HepG2 (cell line): Measurements from ENCODE around the gene CBY1. TPM values are rescaled to one million over a fixed set of nuclear protein-coding genes. Genes with fewer than 3 reads are reported as not detected.

ENCODE experiments used
- AFF4 ChIP-seq: sonication (generic); formaldehyde crosslinking; IDR thresholded peaks from 2 replicates; pipeline ENCODE4 v1.4.0; 2020; ENCODE audit warnings: missing genetic modification reagents
- ATF6 ChIP-seq: sonication (generic); formaldehyde crosslinking; conservative IDR thresholded peaks from 2 replicates; pipeline ENCODE4 v1.4.0; 2020; ENCODE audit warnings: missing genetic modification reagents
- CSRNP2 ChIP-seq: sonication (generic); formaldehyde crosslinking; conservative IDR thresholded peaks from 2 replicates; pipeline ENCODE4 v1.8.0; 2022; ENCODE audit warnings: low read depth, missing genetic modification reagents
- HDAC2 ChIP-seq: sonication (generic); formaldehyde crosslinking; IDR thresholded peaks from 2 replicates; pipeline ENCODE4 v1.4.0; 2020; ENCODE audit warnings: missing genetic modification reagents
- KDM1A ChIP-seq: IDR thresholded peaks from 2 replicates; pipeline ENCODE4 v1.6.1; 2016; ENCODE audit warnings: missing compliant biosample characterization
- NR2F6 ChIP-seq, 2 experiments: IDR thresholded peaks; 2 replicates each; pipeline ENCODE4 v1.6.1; 2016; ENCODE audit warnings: antibody characterized with exemption in 1 of 2, mild to moderate bottlenecking in 1 of 2
- SOX6 ChIP-seq, 2 experiments: fragments of 450-650 bp in 1 of 2; sonication (generic) in 1 of 2; formaldehyde crosslinking in 1 of 2; IDR thresholded peaks; 2 replicates each; pipeline versions ENCODE4 v1.4.0 to v1.6.1; 2017 to 2020; ENCODE audit warnings: antibody characterized with exemption in 1 of 2, mild to moderate bottlenecking in 1 of 2, missing genetic modification reagents in 1 of 2
- SPEN ChIP-seq: sonication (generic); formaldehyde crosslinking; IDR thresholded peaks from 2 replicates; pipeline ENCODE4 v1.5.1; 2020; ENCODE audit warnings: low read depth, mild to moderate bottlenecking, missing genetic modification reagents
- SRSF4 ChIP-seq: fragments of 200-400 bp; formaldehyde crosslinking; IDR thresholded peaks from one replicate; pipeline ENCODE4 v1.6.1; 2018; ENCODE audit warnings: mild to moderate bottlenecking, low read depth, low read length, moderate library complexity; ENCODE audit not compliant: poor library complexity, severe bottlenecking
- TBX3 ChIP-seq: fragments of 450-650 bp; IDR thresholded peaks from 2 replicates; pipeline ENCODE4 v1.6.1; 2017; ENCODE audit warnings: antibody characterized with exemption, mild to moderate bottlenecking, inconsistent platforms, borderline replicate concordance
- TFAP4 ChIP-seq: sonication (generic); IDR thresholded peaks from 2 replicates; pipeline ENCODE4 v1.6.1; 2016; ENCODE audit warnings: low read depth, borderline replicate concordance
- TRAFD1 ChIP-seq: sonication (generic); formaldehyde crosslinking; IDR thresholded peaks from 2 replicates; pipeline ENCODE4 v1.5.1; 2020; ENCODE audit warnings: missing genetic modification reagents, mild to moderate bottlenecking, borderline replicate concordance
- ZKSCAN5 ChIP-seq: sonication (generic); formaldehyde crosslinking; IDR thresholded peaks from 2 replicates; pipeline ENCODE4 v1.5.1; 2020; ENCODE audit warnings: mild to moderate bottlenecking, missing genetic modification reagents
- ZNF232 ChIP-seq: sonication (generic); formaldehyde crosslinking; IDR thresholded peaks from 2 replicates; pipeline ENCODE4 v1.4.0; 2020; ENCODE audit warnings: missing genetic modification reagents, borderline replicate concordance
- ZNF367 ChIP-seq: sonication (generic); formaldehyde crosslinking; IDR thresholded peaks from 2 replicates; pipeline ENCODE4 v1.4.0; 2020; ENCODE audit warnings: missing genetic modification reagents, borderline replicate concordance
- ZNF446 ChIP-seq: sonication (generic); formaldehyde crosslinking; IDR thresholded peaks from 2 replicates; pipeline ENCODE4 v1.5.0; 2020; ENCODE audit warnings: mild to moderate bottlenecking, missing genetic modification reagents
- ZNF639 ChIP-seq: conservative IDR thresholded peaks from 2 replicates; pipeline ENCODE4 v1.6.1; 2018; ENCODE audit warnings: missing genetic modification reagents
- ZNF781 ChIP-seq: sonication (generic); formaldehyde crosslinking; IDR thresholded peaks from 2 replicates; pipeline ENCODE4 v1.5.1; 2020; ENCODE audit warnings: borderline replicate concordance, mild to moderate bottlenecking, missing genetic modification reagents; ENCODE audit errors: not compliant biosample characterization
- polyA plus RNA-seq, 8 experiments: library from polyadenylated mRNA; depleted of rRNA in 3 of 8; stranded (reverse) in 7 of 8; unstranded in 1 of 8; fragments of >200 nt; fragmentation: Illumina TruSeq in 4 of 8; extraction: Trizol in 4 of 8; gene quantifications; 2 replicates each; pipeline versions ENCODE4 v1.2.1 to v1.2.3, GENCODE V29; 2011 to 2016; ENCODE audit warnings: low read depth in 4 of 8, missing spikeins in 1 of 8, mixed read lengths in 1 of 8; ENCODE audit not compliant: insufficient read depth in 1 of 8
- total RNA-seq, 5 experiments: library from RNA; depleted of rRNA; stranded (reverse); fragments of >200 nt; fragmentation: Illumina TruSeq; extraction: Trizol; gene quantifications; 2 replicates each; pipeline ENCODE4 v1.2.3, GENCODE V29; 2016; ENCODE audit warnings: low read depth in 1 of 5

Gene CBY1
- total and polyA plus RNA-seq, 2 of the 13 experiments (the other 11 are each of a cell fraction or from before 2014, with no cell fraction given) = 19.7 to 20.3 TPM

GRCh38 chr22:38694049-38694448 lies 37.6 kb downstream of the CBY1 start (continued):
- no peak for TF ChIP-seq AFF4 (CRISPR knock-in tag)
- TF ChIP-seq SRSF4 = no peak
- no peak for TF ChIP-seq TBX3
- 0 out of 2 replicates have a peak, but pooled peaks have one; percentile 20 for TF ChIP-seq HDAC2 (CRISPR knock-in tag)
- no peak for TF ChIP-seq ZNF232 (CRISPR knock-in tag)
- TF ChIP-seq ZNF367 (CRISPR knock-in tag) = no peak
- peak; percentile 48; the same call in 1 of the 2 replicates for TF ChIP-seq NR2F6 (IDR thresholded peaks at IDR 0.05)
- peak; percentile 44; the same call in 1 of the 2 replicates for TF ChIP-seq NR2F6 (CRISPR knock-in tag; IDR thresholded peaks at IDR 0.05)
- TF ChIP-seq TRAFD1 (CRISPR knock-in tag) = no peak
- TF ChIP-seq SPEN (CRISPR knock-in tag) = no peak
- TF ChIP-seq SOX6 (IDR thresholded peaks at IDR 0.05) = no peak
- TF ChIP-seq SOX6 (CRISPR knock-in tag; IDR thresholded peaks at IDR 0.05) = 0 out of 2 replicates have a peak, but pooled peaks have one; percentile 28
- no peak for TF ChIP-seq CSRNP2 (CRISPR knock-in tag)
- no peak for TF ChIP-seq ZNF639 (CRISPR knock-in tag)
- TF ChIP-seq ZNF781 = no peak
- TF ChIP-seq TFAP4 = peak; percentile 74; the same call in 1 of the 2 replicates
- no peak for TF ChIP-seq ZNF446 (CRISPR knock-in tag)
- TF ChIP-seq KDM1A (CRISPR knock-in tag) = no peak
- TF ChIP-seq ZKSCAN5 = no peak
- TF ChIP-seq ATF6 (CRISPR knock-in tag) = no peak
